ENCODE results near the gene TMEM147. TPM values are rescaled to one million over a fixed set of nuclear protein-coding genes. Genes with fewer than 3 reads are reported as not detected.

Gene TMEM147
- total and polyA plus RNA-seq, 10 of the 15 experiments (the other 5 are each of a cell fraction or from before 2014, with no cell fraction given): 53.4 to 145 (median 79.3) TPM

GRCh38 chr19:35539314-35539713 lies 6.1 kb upstream of the TMEM147 start (continued):
- TF ChIP-seq JUND (IDR thresholded peaks at IDR 0.05; ENCODE audit: low read depth, low read length) (no peak), MYB (IDR thresholded peaks at IDR 0.05; ENCODE audit: borderline replicate concordance, low read depth, low read length) (no peak), NKRF (conservative IDR thresholded peaks at IDR 0.05) (no peak), SMAD1 (IDR thresholded peaks at IDR 0.05; ENCODE audit: low read depth, partially characterized antibody) (no peak), ZNF687 (IDR thresholded peaks at IDR 0.05) (no peak), MYC (IDR thresholded peaks at IDR 0.05; ENCODE audit: insufficient read depth, insufficient read length, insufficient replicate concordance, low read length, severe bottlenecking) (no peak)

Measured in GM12878 (cell line).